WTC11 (cell line): ENCODE data around the gene WNT3A. TPM values are rescaled to one million over a fixed set of nuclear protein-coding genes. Genes with fewer than 3 reads are reported as not detected.

Experiments
- ATAC-seq: fragments of 200-7000 bp; cut with Tn5 transposase; 2 replicates; pipeline ENCODE4 v1.10.0; 2021; ENCODE audit warnings: mild to moderate bottlenecking, moderate library complexity
- CTCF ChIA-PET: fragments of 300-600 bp; sonication (Branson Sonifier 250); formaldehyde crosslinking; loops from one replicate; lab custom pipeline; 2021; ENCODE audit warnings: antibody characterized with exemption; lab: Charles Lee
- POLR2A ChIA-PET: fragments of 350-600 bp; sonication (Branson Sonifier 250); formaldehyde crosslinking; loops from one replicate; lab custom pipeline; 2021; ENCODE audit warnings: antibody characterized with exemption; lab: Charles Lee
- DNase-seq: peaks from one replicate; pipeline ENCODE4 v3.0.0; 2021; ENCODE audit warnings: low spot score
- H3K27ac Mint-ChIP-seq: 2 replicates; pipeline ENCODE4 v1.8.0; 2021; ENCODE audit warnings: mixed read lengths
- H3K27me3 Mint-ChIP-seq: 2 replicates; pipeline ENCODE4 v1.8.0; 2021; ENCODE audit warnings: low read depth, mild to moderate bottlenecking, moderate library complexity, mixed read lengths
- H3K36me3 Mint-ChIP-seq: 2 replicates; pipeline ENCODE4 v1.8.0; 2021; ENCODE audit warnings: mixed read lengths
- H3K4me1 Mint-ChIP-seq: 2 replicates; pipeline ENCODE4 v1.8.0; 2022; ENCODE audit warnings: mixed read lengths
- H3K4me3 Mint-ChIP-seq: 2 replicates; pipeline ENCODE4 v1.8.0; 2021; ENCODE audit warnings: mild to moderate bottlenecking, moderate library complexity, mixed read lengths
- H3K9me3 Mint-ChIP-seq: 2 replicates; pipeline ENCODE4 v1.8.0; 2021; ENCODE audit warnings: mixed read lengths
- ARID4B ChIP-seq: sonication (generic); formaldehyde crosslinking; IDR thresholded peaks from 2 replicates; pipeline ENCODE4 v1.8.0; 2023; ENCODE audit warnings: missing genetic modification reagents, mild to moderate bottlenecking, borderline replicate concordance
- ATF1 ChIP-seq: sonication (generic); formaldehyde crosslinking; IDR thresholded peaks from 2 replicates; pipeline ENCODE4 v1.8.1; 2023; ENCODE audit warnings: mild to moderate bottlenecking, moderate library complexity, missing genetic modification reagents
- ATF3 ChIP-seq: sonication (generic); formaldehyde crosslinking; conservative IDR thresholded peaks from 2 replicates; pipeline ENCODE4 v1.8.1; 2022; ENCODE audit warnings: mild to moderate bottlenecking, missing genetic modification reagents
- CDX4 ChIP-seq: fragments of 250-450 bp; sonication (Bioruptor Pico); IDR thresholded peaks from 2 replicates; pipeline ENCODE4 v1.9.0; 2021; ENCODE audit warnings: moderate library complexity, mild to moderate bottlenecking, inconsistent platforms, borderline replicate concordance
- CTCF ChIP-seq: fragments of 200-600 bp; IDR thresholded peaks from 2 replicates; pipeline ENCODE4 v1.8.0; 2022; ENCODE audit warnings: antibody characterized with exemption
- ELF4 ChIP-seq: sonication (generic); formaldehyde crosslinking; IDR thresholded peaks from 2 replicates; pipeline ENCODE4 v1.8.1; 2022; ENCODE audit warnings: low read depth, mild to moderate bottlenecking, moderate library complexity, missing genetic modification reagents
- EMX1 ChIP-seq: fragments of 250-450 bp; sonication (Bioruptor Pico); IDR thresholded peaks from 2 replicates; pipeline ENCODE4 v1.8.0; 2021; ENCODE audit warnings: mild to moderate bottlenecking
- ERG ChIP-seq: fragments of 250-450 bp; sonication (Bioruptor Pico); IDR thresholded peaks from 2 replicates; pipeline ENCODE4 v1.8.0; 2021; ENCODE audit warnings: mild to moderate bottlenecking
- ESRRA ChIP-seq: sonication (generic); formaldehyde crosslinking; IDR thresholded peaks from 2 replicates; pipeline ENCODE4 v1.8.1; 2022; ENCODE audit warnings: mild to moderate bottlenecking, missing genetic modification reagents, borderline replicate concordance
- GABPB1 ChIP-seq: sonication (generic); formaldehyde crosslinking; IDR thresholded peaks from 2 replicates; pipeline ENCODE4 v1.8.1; 2023; ENCODE audit warnings: mild to moderate bottlenecking, missing genetic modification reagents
- JAZF1 ChIP-seq: fragments of 250-450 bp; sonication (Bioruptor Pico); IDR thresholded peaks from 2 replicates; pipeline ENCODE4 v1.9.0; 2021; ENCODE audit warnings: moderate library complexity, mild to moderate bottlenecking, inconsistent platforms
- PRDM15 ChIP-seq: sonication (generic); formaldehyde crosslinking; IDR thresholded peaks from 2 replicates; pipeline ENCODE4 v1.8.0; 2022; ENCODE audit warnings: missing genetic modification reagents
- PREB ChIP-seq: sonication (generic); formaldehyde crosslinking; IDR thresholded peaks from 2 replicates; pipeline ENCODE4 v1.8.1; 2022; ENCODE audit warnings: mild to moderate bottlenecking, missing genetic modification reagents, moderate library complexity, borderline replicate concordance
- PRRX2 ChIP-seq: fragments of 250-450 bp; sonication (Bioruptor Pico); IDR thresholded peaks from 2 replicates; pipeline ENCODE4 v1.8.0; 2021; ENCODE audit warnings: mild to moderate bottlenecking
- RELA ChIP-seq: sonication (generic); formaldehyde crosslinking; IDR thresholded peaks from 2 replicates; pipeline ENCODE4 v1.8.1; 2022; ENCODE audit warnings: missing genetic modification reagents, mild to moderate bottlenecking, borderline replicate concordance
- USF2 ChIP-seq: sonication (generic); formaldehyde crosslinking; IDR thresholded peaks from 2 replicates; pipeline ENCODE4 v1.8.1; 2023; ENCODE audit warnings: mild to moderate bottlenecking, missing genetic modification reagents, moderate library complexity
- ZNF138 ChIP-seq: sonication (generic); formaldehyde crosslinking; conservative IDR thresholded peaks from 2 replicates; pipeline ENCODE4 v1.8.1; 2022; ENCODE audit warnings: mild to moderate bottlenecking, moderate library complexity, missing genetic modification reagents
- ZNF232 ChIP-seq: sonication (generic); formaldehyde crosslinking; IDR thresholded peaks from 2 replicates; pipeline ENCODE4 v1.8.0; 2022; ENCODE audit warnings: mild to moderate bottlenecking, missing genetic modification reagents
- ZNF317 ChIP-seq: sonication (generic); formaldehyde crosslinking; IDR thresholded peaks from 2 replicates; pipeline ENCODE4 v1.8.1; 2023; ENCODE audit warnings: low read depth, mild to moderate bottlenecking, moderate library complexity, missing genetic modification reagents, borderline replicate concordance
- total RNA-seq: library from RNA; stranded (reverse); gene quantifications from 3 replicates; pipeline ENCODE4 v1.2.3, GENCODE V29; 2021

WNT3A gene
- total RNA-seq, 1 experiment from 2014 or later, result 0.17 TPM

GRCh38 chr1:228097333-228098081 lies 90.7 kb downstream of the WNT3A start:
- TF ChIP-seq ZNF317 (CRISPR knock-in tag) (no peak), CDX4 (CRISPR knock-in tag) (no peak), ZNF138 (CRISPR knock-in tag) (no peak), PRDM15 (CRISPR knock-in tag) (no peak), GABPB1 (CRISPR knock-in tag) (no peak), ESRRA (no peak), EMX1 (no peak), ELF4 (CRISPR knock-in tag) (no peak), ZNF232 (no peak), USF2 (no peak), ATF3 (CRISPR knock-in tag) (no peak), ATF1 (CRISPR knock-in tag) (no peak), ERG (CRISPR knock-in tag) (no peak), PRRX2 (CRISPR knock-in tag) (no peak), RELA (CRISPR knock-in tag) (no peak), PREB (CRISPR knock-in tag) (no peak), CTCF (no peak), ARID4B (CRISPR knock-in tag) (no peak), JAZF1 (no peak)
- Mint-ChIP-seq H3K9me3 (peaks cover 11% of the 10 kb centered on the region), H3K36me3 (peaks cover 46% of the 10 kb centered on the region), H3K4me1 (peaks cover 7% of the 10 kb centered on the region), H3K27ac (no peak overlapping the region), H3K4me3 (no peak overlapping the region), H3K27me3 (no peaks in the 10 kb centered on the region)
- no peak for DNase-seq
- POLR2A ChIA-PET, result interaction anchor here (0.6 kb wide), 1 partner anchor 361 kb away, joined by 3 read pairs; a partner anchor contains a TSS
- ATAC-seq, result no peak
- CTCF ChIA-PET, result interaction anchor here (1.2 to 1.9 kb wide), 2 partner anchors 92 to 98 kb away, joined by 5 to 6 read pairs; no protein-coding TSS in a partner anchor
